T47D (cell line): ENCODE data around the gene CDC42EP2.

Experiments
- DNase-seq, 2 experiments: peaks; one replicate each; pipeline versions ENCODE4 v3.0.0 to v3.0.0-alpha.2; 2011 to 2012; ENCODE audit warnings: low read depth in 1 of 2, low spot score in 1 of 2
- JUND ChIP-seq: IDR thresholded peaks from 2 replicates; pipeline ENCODE4 v1.6.1; 2012; ENCODE audit warnings: low read depth
- in situ Hi-C: cut with HindIII; loops from 2 replicates; pipeline ENCODE4 v1.10.0; 2016; ENCODE audit warnings: low sequenced_read_pairs, low pct_unique_long_range_greater_than_20kb

Gene CDC42EP2

GRCh38 chr11:65315204-65315865, 669 bp downstream of the CDC42EP2 start:
- TF ChIP-seq JUND: no peak
- in situ Hi-C loops: no loop called here
- peak; percentile 63 to 64 for DNase-seq

GRCh38 chr11:65315866-65316226, 1.2 kb downstream of the CDC42EP2 start:
- no peak for TF ChIP-seq JUND
- in situ Hi-C loops: no loop called here

GRCh38 chr11:65316227-65317024, 1.8 kb downstream of the CDC42EP2 start:
- DNase-seq: no peak
- in situ Hi-C loops: no loop called here
- TF ChIP-seq JUND: no peak

More at GRCh38 chr11:65315866-65316226, 1.2 kb downstream of the CDC42EP2 start:
- no peak for DNase-seq

GRCh38 chr11:65317025-65317786, 2.5 kb downstream of the CDC42EP2 start:
- in situ Hi-C loops: no loop called here
- DNase-seq: peak in 1 of 2 experiments; percentile 74
- no peak for TF ChIP-seq JUND

GRCh38 chr11:65320386-65321075, 5.9 kb downstream of the CDC42EP2 start:
- no peak for DNase-seq
- no peak for TF ChIP-seq JUND
- in situ Hi-C loops: no loop called here

GRCh38 chr11:65321076-65321475, 6.4 kb downstream of the CDC42EP2 start:
- DNase-seq: no peak
- TF ChIP-seq JUND: no peak
- in situ Hi-C loops: no loop called here

GRCh38 chr11:65321828-65322485, 7.3 kb downstream of the CDC42EP2 start:
- no peak for TF ChIP-seq JUND
- no peak for DNase-seq
- in situ Hi-C loops: no loop called here

- no peak for TF ChIP-seq JUND
- in situ Hi-C loops: no loop called here
- DNase-seq: no peak
Measured at GRCh38 chr11:65323813-65324212, 9.1 kb downstream of the CDC42EP2 start.

- no peak for TF ChIP-seq JUND
- in situ Hi-C loops: no loop called here
- no peak for DNase-seq
Measured at GRCh38 chr11:65325435-65325834, 10.8 kb downstream of the CDC42EP2 start.

GRCh38 chr11:65327021-65327420, 12.4 kb downstream of the CDC42EP2 start:
- no peak for TF ChIP-seq JUND
- in situ Hi-C loops: no loop called here
- DNase-seq: no peak

GRCh38 chr11:65329478-65329877, 14.8 kb downstream of the CDC42EP2 start:
- in situ Hi-C loops: no loop called here
- TF ChIP-seq JUND: no peak

GRCh38 chr11:65329944-65330403, 15.3 kb downstream of the CDC42EP2 start:
- DNase-seq: peak; percentile 56 to 96
- in situ Hi-C loops: no loop called here
- TF ChIP-seq JUND: no peak

More at GRCh38 chr11:65329478-65329877, 14.8 kb downstream of the CDC42EP2 start:
- peak in 1 of 2 experiments; percentile 79 for DNase-seq
